DMS79 (cell line): Measurements from ENCODE around the gene SORL1.
"Not testable (repeated sequence)": the region's sequence is repeated elsewhere in the genome, so short reads cannot be mapped to it uniquely, and the experiment has no call there.

Experiments
- DNase-seq: peaks from one replicate; lab custom pipeline; 2025; lab: John Stamatoyannopoulos, UW

Gene SORL1

GRCh38 chr11:121478226-121478894 lies 26.2 kb downstream of the SORL1 start:
- no peak for DNase-seq

- DNase-seq: no peak
Observed at GRCh38 chr11:121478895-121479697, 27.0 kb downstream of the SORL1 start.

GRCh38 chr11:121479698-121480238 lies 27.7 kb downstream of the SORL1 start:
- DNase-seq: no peak

- DNase-seq: not testable (repeated sequence)
Observed at GRCh38 chr11:121481484-121482230, 29.5 kb downstream of the SORL1 start.

- no peak for DNase-seq
Observed at GRCh38 chr11:121482231-121483129, 30.4 kb downstream of the SORL1 start.

- no peak for DNase-seq
Observed at GRCh38 chr11:121483805-121484480, 31.8 kb downstream of the SORL1 start.

- DNase-seq: no peak
Observed at GRCh38 chr11:121485216-121485615, 33.1 kb downstream of the SORL1 start.

- DNase-seq: no peak
Observed at GRCh38 chr11:121486054-121486453, 33.9 kb downstream of the SORL1 start.

- DNase-seq: peak; percentile 16
Observed at GRCh38 chr11:121487191-121487590, 35.1 kb downstream of the SORL1 start.

GRCh38 chr11:121488170-121488569 lies 36.1 kb downstream of the SORL1 start:
- no peak for DNase-seq

GRCh38 chr11:121488641-121489040 lies 36.5 kb downstream of the SORL1 start:
- DNase-seq: no peak

GRCh38 chr11:121489823-121490222 lies 37.7 kb downstream of the SORL1 start:
- DNase-seq: no peak

- DNase-seq: no peak
Observed at GRCh38 chr11:121494355-121495099, 42.4 kb downstream of the SORL1 start.

- no peak for DNase-seq
Observed at GRCh38 chr11:121497176-121497998, 45.3 kb downstream of the SORL1 start.

GRCh38 chr11:121499405-121499804 lies 47.3 kb downstream of the SORL1 start:
- DNase-seq: no peak

- no peak for DNase-seq
Observed at GRCh38 chr11:121500275-121500674, 48.2 kb downstream of the SORL1 start.

- no peak for DNase-seq
Observed at GRCh38 chr11:121500717-121501116, 48.6 kb downstream of the SORL1 start.

- DNase-seq: no peak
Observed at GRCh38 chr11:121503051-121503450, 50.9 kb downstream of the SORL1 start.

GRCh38 chr11:121506237-121506636 lies 54.1 kb downstream of the SORL1 start:
- not testable (repeated sequence) for DNase-seq
